Left lobe of liver (tissue), 2 donors: ENCODE measurements around the gene ANO3. TPM values are rescaled to one million over a fixed set of nuclear protein-coding genes. Genes with fewer than 3 reads are reported as not detected.
A peak's percentile ranks its signal among the peaks of the same experiment; 100 is the strongest.
"Not testable (repeated sequence)": the region's sequence is repeated elsewhere in the genome, so short reads cannot be mapped to it uniquely, and the experiment has no call there.

Experiments
- ATAC-seq: fragments of 200-7000 bp; cut with Tn5 transposase; one replicate; pipeline ENCODE4 v1.9.1; 2020; ENCODE audit warnings: mild to moderate bottlenecking, moderate library complexity
- DNase-seq: peaks from one replicate; pipeline ENCODE4 v3.0.0-alpha.2; 2020; ENCODE audit warnings: low spot score
- total RNA-seq: library from RNA; stranded (reverse); gene quantifications from one replicate; pipeline ENCODE4 v1.2.1, GENCODE V29; 2021
- donor health status: DM: no; HTN: no; CAD: no; lungs with moderate emphysema.
- donor health status: DM: no; HTN: yes; CAD: no.

The ANO3 gene
- total RNA-seq: 2.6 TPM

- DNase-seq (peak; percentile 55), ATAC-seq (peak; percentile 97)
Observed at GRCh38 chr11:26331911-26332571, at the start of gene ANO3. Gene ANO3, plus strand, starts transcription at chr11:26332130. Its CDS starts 146 bp downstream, at chr11:26332276.

- ATAC-seq (no peak), DNase-seq (no peak)
Observed at GRCh38 chr11:26283852-26284408, 48.0 kb upstream of the ANO3 start.

GRCh38 chr11:26285608-26286007 is 46.3 kb upstream of the ANO3 start:
- no peak for DNase-seq
- no peak for ATAC-seq

- ATAC-seq (peak; percentile 73), DNase-seq (no peak)
Observed at GRCh38 chr11:26286472-26287066, 45.4 kb upstream of the ANO3 start.

- no peak for ATAC-seq
- DNase-seq: no peak
Observed at GRCh38 chr11:26287067-26287518, 44.8 kb upstream of the ANO3 start.

- ATAC-seq (peak; percentile 94), DNase-seq (no peak)
Observed at GRCh38 chr11:26297189-26297975, 34.5 kb upstream of the ANO3 start.

GRCh38 chr11:26316372-26316771 is 15.6 kb upstream of the ANO3 start:
- DNase-seq, ATAC-seq: not testable (repeated sequence)

GRCh38 chr11:26319906-26320305 is 12.0 kb upstream of the ANO3 start:
- no peak for DNase-seq

GRCh38 chr11:26321516-26321915 is 10.4 kb upstream of the ANO3 start:
- ATAC-seq (no peak), DNase-seq (no peak)

More at GRCh38 chr11:26319906-26320305, 12.0 kb upstream of the ANO3 start:
- no peak for ATAC-seq

- no peak for DNase-seq
- no peak for ATAC-seq
Observed at GRCh38 chr11:26322335-26323067, 9.4 kb upstream of the ANO3 start.

- ATAC-seq (no peak), DNase-seq (no peak)
Observed at GRCh38 chr11:26323837-26324236, 8.1 kb upstream of the ANO3 start.

GRCh38 chr11:26324270-26324669 is 7.7 kb upstream of the ANO3 start:
- ATAC-seq (no peak), DNase-seq (no peak)

GRCh38 chr11:26326793-26327400 is 5.0 kb upstream of the ANO3 start:
- ATAC-seq: no peak
- no peak for DNase-seq

GRCh38 chr11:26329206-26329605 is 2.7 kb upstream of the ANO3 start:
- no peak for DNase-seq
- no peak for ATAC-seq

- no peak for DNase-seq
- ATAC-seq: no peak
Observed at GRCh38 chr11:26330262-26330661, 1.7 kb upstream of the ANO3 start.

GRCh38 chr11:26332572-26332915 is 614 bp downstream of the ANO3 start:
- ATAC-seq (no peak), DNase-seq (no peak)

- no peak for DNase-seq
- no peak for ATAC-seq
Observed at GRCh38 chr11:26333906-26334305, 2.0 kb downstream of the ANO3 start.

GRCh38 chr11:26335903-26336302 is 4.0 kb downstream of the ANO3 start:
- DNase-seq (no peak), ATAC-seq (no peak)

- ATAC-seq (no peak), DNase-seq (no peak)
Observed at GRCh38 chr11:26344647-26345046, 12.7 kb downstream of the ANO3 start.

- ATAC-seq (no peak), DNase-seq (no peak)
Observed at GRCh38 chr11:26348776-26349175, 16.8 kb downstream of the ANO3 start.

GRCh38 chr11:26350002-26350401 is 18.1 kb downstream of the ANO3 start:
- ATAC-seq (no peak), DNase-seq (no peak)
